Body of pancreas (tissue), 4 donors: ENCODE results near the gene P2RY6. TPM values are rescaled to one million over a fixed set of nuclear protein-coding genes. Genes with fewer than 3 reads are reported as not detected.
A peak's percentile ranks its signal among the peaks of the same experiment; 100 is the strongest.

Source experiments
- ATAC-seq: fragments of 150-250 bp; one replicate; pipeline ENCODE4 v1.9.1; 2016
- DNase-seq, 4 donors: peaks; one replicate each; pipeline ENCODE4 v3.0.0-alpha.2; 2019
- H3K27ac ChIP-seq, 4 donors: fragments of 200-600 bp; sonication (generic); 1 replicate in 3 of 4; 2 replicates in 1 of 4; pipeline versions ENCODE4 v1.5.1 to v1.6.1; 2016 to 2019; ENCODE audit warnings: mild to moderate bottlenecking in 1 of 4, mixed read lengths in 1 of 4, moderate library complexity in 1 of 4
- H3K27me3 ChIP-seq, 2 donors: fragments of 200-600 bp; sonication (generic); one replicate each; pipeline ENCODE4 v1.6.0; 2016; ENCODE audit warnings: mild to moderate bottlenecking in 1 of 2
- H3K36me3 ChIP-seq, 2 donors: fragments of 200-600 bp; sonication (generic); replicated peaks in 1 of 2; 2 replicates each; pipeline ENCODE4 v1.5.1; 2016; ENCODE audit warnings: low read depth in 2 of 2; ENCODE audit not compliant: insufficient read depth in 1 of 2
- H3K4me1 ChIP-seq: fragments of 200-600 bp; sonication (generic); one replicate; pipeline ENCODE4 v1.6.0; 2016
- H3K4me3 ChIP-seq, 2 donors: fragments of 200-600 bp; sonication (generic); 1 replicate in 1 of 2; 2 replicates in 1 of 2; pipeline ENCODE4 v1.5.1; 2016 to 2019
- H3K9me3 ChIP-seq, 3 donors: fragments of 200-600 bp; sonication (generic); 1 replicate in 2 of 3; 2 replicates in 1 of 3; pipeline ENCODE4 v1.5.1; 2016
- POLR2A ChIP-seq, 3 donors: fragments of 450-650 bp; IDR thresholded peaks; one replicate each; pipeline ENCODE4 v1.6.1; 2016; ENCODE audit warnings: antibody characterized with exemption in 3 of 3, mild to moderate bottlenecking in 2 of 3
- WGBS, 2 donors: methylation state at CpG; one replicate each; pipeline ENCODE4 v1.1.5; 2017; 5-methylcytosine and 5-hydroxymethylcytosine counted together
- intact Hi-C: fragments of 100-400 bp; cut with DNase I; formaldehyde crosslinking; loops from one replicate; pipeline ENCODE4 v1.15.1; 2023
- total RNA-seq, 2 donors: library from RNA; depleted of rRNA; stranded (reverse); fragments of >200 nt; gene quantifications; one replicate each; pipeline ENCODE4 v1.1.0, GENCODE V29; 2016
- TF ChIP-seq, protein P1 (sequence below), 7 experiments: fragments of 450-650 bp in 4 of 7; fragments of 200-600 bp in 3 of 7; sonication (generic) in 3 of 7; IDR thresholded peaks; one replicate each; pipeline ENCODE4 v1.5.1; 2016 to 2019; ENCODE audit warnings: antibody characterized with exemption in 7 of 7

P2RY6 gene
- total RNA-seq, 2 donors from 2014 or later: not detected

DNA sequence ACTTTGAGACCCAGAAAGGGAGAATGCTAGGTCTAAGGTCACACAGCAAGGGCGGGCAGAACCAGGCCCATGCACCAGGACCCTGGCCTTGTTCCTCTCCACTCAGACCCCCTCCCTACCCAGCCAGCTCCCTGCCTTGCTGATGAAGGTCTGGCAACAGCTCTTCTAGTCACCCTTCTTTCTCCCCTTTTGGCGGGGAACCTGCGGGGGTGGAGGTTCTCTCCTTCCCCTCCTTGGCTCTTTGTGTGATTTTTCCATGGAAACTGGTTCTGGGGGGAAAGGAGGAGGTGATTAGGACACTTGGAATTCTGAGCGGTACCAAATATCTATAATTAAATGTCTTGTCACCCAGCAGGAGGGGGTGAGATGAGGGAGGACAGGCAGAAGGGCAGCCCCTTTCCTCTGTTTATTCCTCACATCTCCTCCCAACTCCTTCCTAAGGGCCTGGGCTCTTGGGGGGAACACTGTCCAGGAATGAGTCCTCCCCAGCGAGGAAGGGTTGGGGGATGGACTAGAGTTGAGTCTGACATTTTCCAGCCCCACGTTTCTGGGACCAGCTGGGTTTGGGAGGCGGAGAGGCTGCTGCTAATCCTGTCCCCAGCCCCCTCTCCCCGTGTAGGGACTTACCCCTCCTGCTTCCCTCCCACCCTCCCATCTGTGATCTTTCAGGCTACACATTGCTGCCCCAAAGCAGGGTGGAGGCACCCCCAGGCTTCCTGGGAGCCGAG is 43.3 kb downstream of the P2RY6 start:
- no peaks in the 10 kb centered on the region for H3K9me3 ChIP-seq
- no peak for TF ChIP-seq POLR2A (IDR thresholded peaks at IDR 0.05)
- TF ChIP-seq, protein P1, sequence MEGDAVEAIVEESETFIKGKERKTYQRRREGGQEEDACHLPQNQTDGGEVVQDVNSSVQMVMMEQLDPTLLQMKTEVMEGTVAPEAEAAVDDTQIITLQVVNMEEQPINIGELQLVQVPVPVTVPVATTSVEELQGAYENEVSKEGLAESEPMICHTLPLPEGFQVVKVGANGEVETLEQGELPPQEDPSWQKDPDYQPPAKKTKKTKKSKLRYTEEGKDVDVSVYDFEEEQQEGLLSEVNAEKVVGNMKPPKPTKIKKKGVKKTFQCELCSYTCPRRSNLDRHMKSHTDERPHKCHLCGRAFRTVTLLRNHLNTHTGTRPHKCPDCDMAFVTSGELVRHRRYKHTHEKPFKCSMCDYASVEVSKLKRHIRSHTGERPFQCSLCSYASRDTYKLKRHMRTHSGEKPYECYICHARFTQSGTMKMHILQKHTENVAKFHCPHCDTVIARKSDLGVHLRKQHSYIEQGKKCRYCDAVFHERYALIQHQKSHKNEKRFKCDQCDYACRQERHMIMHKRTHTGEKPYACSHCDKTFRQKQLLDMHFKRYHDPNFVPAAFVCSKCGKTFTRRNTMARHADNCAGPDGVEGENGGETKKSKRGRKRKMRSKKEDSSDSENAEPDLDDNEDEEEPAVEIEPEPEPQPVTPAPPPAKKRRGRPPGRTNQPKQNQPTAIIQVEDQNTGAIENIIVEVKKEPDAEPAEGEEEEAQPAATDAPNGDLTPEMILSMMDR (IDR thresholded peaks at IDR 0.05): no peak
- DNase-seq: no peak
- no peaks in the 10 kb centered on the region for H3K27me3 ChIP-seq
- H3K27ac ChIP-seq: no peak overlapping the region
- H3K4me1 ChIP-seq: peaks cover 47% of the 10 kb centered on the region
- no peak for ATAC-seq
- 57 to 60% methylated on average over 8 to 9 of the region's 9 CpGs for WGBS, 2 donors
- H3K36me3 ChIP-seq: no peaks in the 10 kb centered on the region
- intact Hi-C loops: no loop called here
- H3K4me3 ChIP-seq: no peak overlapping the region

DNA sequence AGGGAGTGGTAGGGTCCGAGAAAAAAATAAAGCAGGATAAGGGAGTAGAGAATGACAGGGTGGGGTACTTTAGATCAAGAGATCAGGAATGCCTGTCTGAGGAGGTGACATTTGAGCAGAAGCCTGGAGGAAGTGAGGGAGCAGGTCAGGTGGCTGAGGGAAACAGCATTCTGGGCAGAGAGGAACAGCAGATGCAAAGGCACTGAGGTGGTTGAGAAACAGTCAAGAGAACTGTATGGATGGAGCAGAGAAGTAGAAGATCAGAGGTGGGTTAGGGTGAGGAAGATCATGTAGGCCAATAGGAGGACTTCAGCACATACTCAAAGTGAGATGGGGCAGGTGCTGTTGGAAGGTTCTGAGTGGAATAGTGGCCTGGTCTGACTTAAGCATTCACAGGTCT is 44.3 kb downstream of the P2RY6 start:
- H3K27ac ChIP-seq: no peak overlapping the region
- no peaks in the 10 kb centered on the region for H3K36me3 ChIP-seq
- WGBS, 2 donors: 71 to 72% methylated on average over 1 of the region's 1 CpG
- DNase-seq (no peak), ATAC-seq (no peak)
- H3K9me3 ChIP-seq: no peaks in the 10 kb centered on the region
- intact Hi-C loops: no loop called here
- no peaks in the 10 kb centered on the region for H3K27me3 ChIP-seq
- H3K4me1 ChIP-seq: peaks cover 44% of the 10 kb centered on the region
- no peak overlapping the region for H3K4me3 ChIP-seq
- TF ChIP-seq, protein P1 (IDR thresholded peaks at IDR 0.05): no peak
- TF ChIP-seq POLR2A (IDR thresholded peaks at IDR 0.05): no peak

DNA sequence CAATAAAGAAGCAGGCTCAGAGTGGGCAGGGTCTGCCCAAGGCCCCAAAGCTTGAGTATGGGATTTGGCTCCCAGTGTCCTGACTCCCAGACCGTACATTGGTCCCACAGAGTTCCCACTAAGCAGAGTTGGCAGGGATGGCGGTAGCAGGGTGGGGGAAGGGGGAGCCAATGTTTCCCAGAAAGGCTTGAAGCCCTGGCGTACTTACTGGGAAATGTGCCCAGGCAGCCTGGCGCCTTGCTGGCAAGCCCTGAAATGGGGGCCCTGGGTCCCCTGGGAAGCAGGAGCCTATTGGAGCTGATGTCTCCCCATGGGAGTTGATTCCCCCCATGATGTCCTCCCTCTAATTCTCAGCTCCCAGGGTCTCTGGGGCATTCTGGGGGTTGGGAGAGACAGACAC is 45.2 kb downstream of the P2RY6 start:
- WGBS, 2 donors: 51 to 79% methylated on average over 4 of the region's 4 CpGs
- ATAC-seq: no peak
- no peaks in the 10 kb centered on the region for H3K36me3 ChIP-seq
- H3K27ac ChIP-seq: peak overlapping the region in 2 of 4 donors; percentile 29 to 31
- DNase-seq: peak in 1 of 4 donors; percentile 37
- H3K27me3 ChIP-seq: no peaks in the 10 kb centered on the region
- no peaks in the 10 kb centered on the region for H3K9me3 ChIP-seq
- H3K4me3 ChIP-seq: no peak overlapping the region
- TF ChIP-seq, protein P1 (IDR thresholded peaks at IDR 0.05): no peak
- no peak for TF ChIP-seq POLR2A (IDR thresholded peaks at IDR 0.05)
- peaks cover 43% of the 10 kb centered on the region for H3K4me1 ChIP-seq
- intact Hi-C loops: no loop called here

DNA sequence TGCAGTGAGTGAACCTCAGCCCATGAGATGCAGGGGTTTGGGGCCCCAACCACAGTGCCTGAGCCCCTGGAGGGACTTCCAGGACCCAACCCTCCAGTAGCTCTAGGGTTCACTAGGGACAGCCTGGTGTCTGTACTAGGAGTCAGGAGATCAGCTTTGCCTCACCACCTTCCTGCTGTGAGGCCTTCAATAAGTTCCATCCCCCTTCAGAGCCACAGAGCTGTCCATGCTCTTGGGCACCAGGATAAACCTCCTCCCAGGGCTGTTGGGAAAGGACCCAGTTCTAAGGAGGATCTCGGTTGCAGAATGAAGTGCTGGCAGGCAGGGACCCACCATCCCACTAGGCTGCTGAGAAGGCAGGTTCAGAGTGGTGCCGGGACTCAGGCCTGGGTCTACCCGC is 45.7 kb downstream of the P2RY6 start:
- H3K9me3 ChIP-seq: no peaks in the 10 kb centered on the region
- 72 to 90% methylated on average over 2 to 3 of the region's 3 CpGs for WGBS, 2 donors
- DNase-seq (no peak), ATAC-seq (no peak)
- intact Hi-C loops: no loop called here
- peaks cover 38% of the 10 kb centered on the region for H3K4me1 ChIP-seq
- H3K4me3 ChIP-seq: no peak overlapping the region
- no peaks in the 10 kb centered on the region for H3K27me3 ChIP-seq
- peak overlapping the region in 2 of 4 donors; percentile 28 to 29 for H3K27ac ChIP-seq
- H3K36me3 ChIP-seq: no peaks in the 10 kb centered on the region
- TF ChIP-seq, protein P1 (IDR thresholded peaks at IDR 0.05): no peak
- TF ChIP-seq POLR2A (IDR thresholded peaks at IDR 0.05): no peak

DNA sequence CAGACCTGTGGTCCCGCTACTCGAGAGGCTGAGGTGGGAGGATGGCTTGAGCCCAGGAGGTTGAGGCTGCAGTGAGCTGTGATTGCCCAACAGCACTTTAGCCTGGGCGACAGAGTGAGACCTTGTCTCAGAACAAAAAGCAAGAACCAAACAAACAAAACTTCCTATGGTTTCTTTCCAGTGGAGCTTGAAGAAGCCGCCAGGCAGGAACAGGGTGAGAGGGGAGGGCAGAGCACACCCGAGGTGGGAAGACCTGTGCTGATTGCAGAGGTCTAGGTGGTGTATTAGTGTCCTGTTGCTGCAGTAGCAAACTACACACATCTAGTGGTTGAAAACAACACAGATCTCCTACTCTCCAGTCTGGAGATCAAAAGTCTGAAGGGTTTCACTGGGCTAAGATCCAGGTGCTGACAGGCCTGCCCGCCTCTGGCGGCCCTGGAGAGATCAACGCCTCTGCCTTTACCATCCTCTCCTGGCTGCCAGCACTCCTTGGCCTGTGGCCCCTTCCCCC is 46.4 kb downstream of the P2RY6 start:
- no peaks in the 10 kb centered on the region for H3K36me3 ChIP-seq
- TF ChIP-seq, protein P1 (IDR thresholded peaks at IDR 0.05): no peak
- TF ChIP-seq POLR2A (IDR thresholded peaks at IDR 0.05): no peak
- ATAC-seq: no peak
- H3K27ac ChIP-seq: peak overlapping the region in 1 of 4 donors; percentile 29
- no peak overlapping the region for H3K4me3 ChIP-seq
- intact Hi-C loops: no loop called here
- H3K9me3 ChIP-seq: no peaks in the 10 kb centered on the region
- no peaks in the 10 kb centered on the region for H3K27me3 ChIP-seq
- 70 to 77% methylated on average over 6 to 8 of the region's 8 CpGs for WGBS, 2 donors
- no peak for DNase-seq
- H3K4me1 ChIP-seq: peaks cover 38% of the 10 kb centered on the region
